Activated CD8-positive, alpha-beta memory T cell treated with anti-CD3 and anti-CD28 coated beads, Interleukin-2, amount 50 U/mL, for 24 hours (primary cell): Measurements from ENCODE around the gene DTX3L.

ENCODE experiments used
- DNase-seq: peaks from one replicate; pipeline ENCODE4 v3.0.0-alpha.2; 2020; ENCODE audit errors: extremely low read depth

The DTX3L gene

GRCh38 chr3:122564155-122564912 lies at the start of gene DTX3L, which contains the start of gene PARP9:
Gene DTX3L, plus strand, starts transcription at chr3:122564338. Its CDS starts 89 bp downstream, at chr3:122564427.
Gene PARP9, minus strand, starts transcription at chr3:122564300. Its CDS starts 4,680 bp downstream, at chr3:122559620.
- no peak for DNase-seq

- DNase-seq, result no peak
Measured at GRCh38 chr3:122515020-122515468, 49.1 kb upstream of the DTX3L start.

GRCh38 chr3:122515870-122516269 lies 48.3 kb upstream of the DTX3L start:
- no peak for DNase-seq

- no peak for DNase-seq
Measured at GRCh38 chr3:122516846-122517360, 47.2 kb upstream of the DTX3L start.

GRCh38 chr3:122519693-122520092 lies 44.4 kb upstream of the DTX3L start:
- DNase-seq, result no peak

- no peak for DNase-seq
Measured at GRCh38 chr3:122520861-122521260, 43.3 kb upstream of the DTX3L start.

- no peak for DNase-seq
Measured at GRCh38 chr3:122523317-122523716, 40.8 kb upstream of the DTX3L start.

GRCh38 chr3:122530164-122530563 lies 34.0 kb upstream of the DTX3L start:
- DNase-seq, result no peak

GRCh38 chr3:122533480-122533879 lies 30.7 kb upstream of the DTX3L start:
- no peak for DNase-seq

- no peak for DNase-seq
Measured at GRCh38 chr3:122533931-122534334, 30.2 kb upstream of the DTX3L start.

GRCh38 chr3:122535964-122536631 lies 28.0 kb upstream of the DTX3L start:
- DNase-seq, result no peak

GRCh38 chr3:122536632-122537001 lies 27.5 kb upstream of the DTX3L start:
- no peak for DNase-seq

GRCh38 chr3:122538956-122539490 lies 25.1 kb upstream of the DTX3L start:
- DNase-seq, result no peak

GRCh38 chr3:122546151-122546550 lies 18.0 kb upstream of the DTX3L start:
- DNase-seq, result no peak

GRCh38 chr3:122548076-122548475 lies 16.1 kb upstream of the DTX3L start:
- DNase-seq, result no peak

GRCh38 chr3:122548619-122549018 lies 15.5 kb upstream of the DTX3L start:
- no peak for DNase-seq

GRCh38 chr3:122553171-122553570 lies 11.0 kb upstream of the DTX3L start:
- no peak for DNase-seq

- no peak for DNase-seq
Measured at GRCh38 chr3:122555275-122556071, 8.7 kb upstream of the DTX3L start.

- DNase-seq, result no peak
Measured at GRCh38 chr3:122557356-122557755, 6.8 kb upstream of the DTX3L start.

- no peak for DNase-seq
Measured at GRCh38 chr3:122558605-122559004, 5.5 kb upstream of the DTX3L start.

GRCh38 chr3:122559906-122560305 lies 4.2 kb upstream of the DTX3L start:
- DNase-seq, result no peak

GRCh38 chr3:122560680-122561079 lies 3.5 kb upstream of the DTX3L start:
- no peak for DNase-seq
